SK-N-SH (cell line): ENCODE measurements around the gene GYPA. TPM values are rescaled to one million over a fixed set of nuclear protein-coding genes. Genes with fewer than 3 reads are reported as not detected.
"Not testable (repeated sequence)": the region's sequence is repeated elsewhere in the genome, so short reads cannot be mapped to it uniquely, and the experiment has no call there.

ENCODE experiments used
- CTCF ChIA-PET: fragments of 300-600, 350-600 bp; formaldehyde crosslinking; extraction: SDS; loops from one replicate; lab custom pipeline; 2021; lab: Yijun Ruan, JAX
- POLR2A ChIA-PET: fragments of 350-600 bp; sonication (Branson Sonifier 250); formaldehyde crosslinking; extraction: SDS; loops from one replicate; lab custom pipeline; 2020; ENCODE audit warnings: antibody characterized with exemption, inconsistent platforms; lab: Yijun Ruan, JAX
- DNase-seq: peaks from one replicate; pipeline ENCODE4 v3.0.0; 2012
- H2AFZ ChIP-seq: fragments of 200-600 bp; sonication (generic); 2 replicates; pipeline ENCODE4 v1.8.1; 2016; ENCODE audit warnings: antibody characterized with exemption, mild to moderate bottlenecking, low read depth
- H3F3A ChIP-seq: fragments of 200-600 bp; sonication (generic); replicated peaks from 2 replicates; pipeline ENCODE3; 2016; ENCODE audit warnings: antibody characterized with exemption, mild to moderate bottlenecking; ENCODE audit not compliant: insufficient read depth
- H3K27ac ChIP-seq, 2 experiments: fragments of 200-500 bp in 1 of 2; fragments of 200-600 bp in 1 of 2; sonication (Bioruptor generic) in 1 of 2; sonication (generic), shearing (Covaris generic) in 1 of 2; 2 replicates each; pipeline versions ENCODE4 v1.5.1 to v1.6.1; 2014 to 2016; ENCODE audit warnings: low read depth in 2 of 2, inconsistent platforms in 1 of 2, low read length in 1 of 2, mild to moderate bottlenecking in 1 of 2, mixed read lengths in 1 of 2
- H3K27me3 ChIP-seq: fragments of 200-600 bp; sonication (generic), shearing (Covaris generic); 2 replicates; pipeline ENCODE4 v1.6.1; 2016; ENCODE audit warnings: mixed run types; ENCODE audit not compliant: insufficient read depth
- H3K36me3 ChIP-seq, 2 experiments: fragments of 200-500 bp in 1 of 2; fragments of 200-600 bp in 1 of 2; sonication (Bioruptor generic) in 1 of 2; sonication (generic) in 1 of 2; replicated peaks in 1 of 2; 2 replicates each; pipeline versions ENCODE3 to v1.5.1; 2014 to 2016; ENCODE audit warnings: low read length in 1 of 2, mild to moderate bottlenecking in 1 of 2; ENCODE audit not compliant: insufficient read depth in 2 of 2, control insufficient read depth in 1 of 2
- H3K4me1 ChIP-seq, 2 experiments: fragments of 200-500 bp in 1 of 2; fragments of 200-600 bp in 1 of 2; sonication (Bioruptor generic) in 1 of 2; sonication (generic), shearing (Covaris generic) in 1 of 2; 2 replicates each; pipeline versions ENCODE4 v1.5.1 to v1.6.1; 2014 to 2016; ENCODE audit warnings: low read depth in 1 of 2, low read length in 1 of 2, mixed run types in 1 of 2; ENCODE audit not compliant: insufficient read depth in 2 of 2, control insufficient read depth in 1 of 2
- H3K4me2 ChIP-seq: fragments of 200-600 bp; sonication (generic), shearing (Covaris generic); 2 replicates; pipeline ENCODE4 v1.6.1; 2017; ENCODE audit warnings: mixed run types
- H3K4me3 ChIP-seq, 2 experiments: fragments of 200-500 bp in 1 of 2; fragments of 200-600 bp in 1 of 2; sonication (Bioruptor generic) in 1 of 2; sonication (generic), shearing (Covaris generic) in 1 of 2; 2 replicates each; pipeline versions ENCODE4 v1.5.1 to v1.8.1; 2014 to 2016; ENCODE audit warnings: low read depth in 2 of 2, inconsistent platforms in 1 of 2, low read length in 1 of 2, mild to moderate bottlenecking in 1 of 2, mixed read lengths in 1 of 2, moderate library complexity in 1 of 2
- H3K79me2 ChIP-seq: fragments of 200-600 bp; sonication (generic); 2 replicates; pipeline ENCODE4 v1.8.1; 2017; ENCODE audit warnings: mild to moderate bottlenecking; ENCODE audit not compliant: insufficient read depth
- H3K9ac ChIP-seq: fragments of 200-600 bp; sonication (generic); 2 replicates; pipeline ENCODE4 v1.6.1; 2017; ENCODE audit warnings: mixed run types
- H3K9me2 ChIP-seq: fragments of 200-600 bp; sonication (generic); 2 replicates; pipeline ENCODE4 v1.6.1; 2017; ENCODE audit warnings: mixed run types
- H3K9me3 ChIP-seq: fragments of 200-600 bp; sonication (generic); 2 replicates; pipeline ENCODE4 v1.6.1; 2017; ENCODE audit warnings: mixed run types, mild to moderate bottlenecking, moderate library complexity
- H4K20me1 ChIP-seq: fragments of 200-600 bp; sonication (generic); 2 replicates; pipeline ENCODE4 v1.6.1; 2017; ENCODE audit warnings: mild to moderate bottlenecking, mixed run types; ENCODE audit not compliant: insufficient read depth
- EZH2phosphoT487 ChIP-seq: fragments of 200-600 bp; sonication (generic); IDR thresholded peaks from 2 replicates; pipeline ENCODE4 v1.6.1; 2017; ENCODE audit warnings: low read depth, mixed run types, mild to moderate bottlenecking, antibody characterized with exemption, moderate library complexity, borderline replicate concordance
- FOXM1 ChIP-seq: IDR thresholded peaks from 2 replicates; pipeline ENCODE4 v1.4.0; 2012; ENCODE audit warnings: low read depth, mild to moderate bottlenecking
- GABPA ChIP-seq: IDR thresholded peaks from 2 replicates; pipeline ENCODE4 v1.4.0; 2012; ENCODE audit warnings: low read depth, mild to moderate bottlenecking
- MAX ChIP-seq: IDR thresholded peaks from 2 replicates; pipeline ENCODE4 v1.4.0; 2012; ENCODE audit warnings: low read depth
- MEF2A ChIP-seq: IDR thresholded peaks from 2 replicates; pipeline ENCODE4 v1.4.0; 2012; ENCODE audit warnings: low read depth, borderline replicate concordance
- MXI1 ChIP-seq: IDR thresholded peaks from 2 replicates; pipeline ENCODE4 v1.6.1; 2012; ENCODE audit warnings: mild to moderate bottlenecking, low read depth, low read length, improper control_type of control experiment
- NRF1 ChIP-seq: IDR thresholded peaks from 2 replicates; pipeline ENCODE4 v1.6.1; 2012; ENCODE audit warnings: low read depth, mild to moderate bottlenecking, low read length
- RAD21 ChIP-seq: IDR thresholded peaks from 2 replicates; pipeline ENCODE4 v1.6.1; 2012; ENCODE audit warnings: mild to moderate bottlenecking, low read length
- REST ChIP-seq: IDR thresholded peaks from 2 replicates; pipeline ENCODE4 v1.6.1; 2012; ENCODE audit warnings: mild to moderate bottlenecking, low read depth, low read length, moderate library complexity
- RFX5 ChIP-seq: IDR thresholded peaks from 2 replicates; pipeline ENCODE4 v1.6.1; 2012; ENCODE audit warnings: mild to moderate bottlenecking, improper control_type of control experiment, low read length
- SIN3A ChIP-seq: IDR thresholded peaks from 2 replicates; pipeline ENCODE4 v1.6.1; 2012; ENCODE audit warnings: low read depth, mild to moderate bottlenecking, low read length, moderate library complexity, borderline replicate concordance
- SMC3 ChIP-seq: IDR thresholded peaks from 2 replicates; pipeline ENCODE4 v1.6.1; 2012; ENCODE audit warnings: low read depth, low read length, improper control_type of control experiment
- TAF1 ChIP-seq: IDR thresholded peaks from 2 replicates; pipeline ENCODE4 v1.6.1; 2012; ENCODE audit warnings: low read depth, mild to moderate bottlenecking, low read length, moderate library complexity, borderline replicate concordance
- TCF12 ChIP-seq: IDR thresholded peaks from 2 replicates; pipeline ENCODE4 v1.4.0; 2012
- ZBTB33 ChIP-seq: IDR thresholded peaks from 2 replicates; pipeline ENCODE4 v1.4.0; 2012; ENCODE audit warnings: low read depth, borderline replicate concordance
- WGBS: methylation state at CpG from one replicate; pipeline ENCODE4 v1.1.6; 2017; ENCODE audit warnings: low lambda C conversion rate; 5-methylcytosine and 5-hydroxymethylcytosine counted together
- polyA plus RNA-seq, 3 experiments: library from polyadenylated mRNA; depleted of rRNA; stranded (reverse); fragments of >200 nt; gene quantifications; 2 replicates each; pipeline ENCODE4 v1.2.3, GENCODE V29; 2012

GYPA gene
- polyA plus RNA-seq, 1 of the 3 experiments (the other 2 are of a cell fraction): not detected

- Histone ChIP-seq H3K9me3 (no peaks in the 10 kb centered on the region), H3K36me3 (no peaks in the 10 kb centered on the region), H3K4me3 (no peak overlapping the region), H3K4me2 (no peak overlapping the region), H3K79me2 (no peaks in the 10 kb centered on the region), H3F3A (no peaks in the 10 kb centered on the region), H3K27ac (no peak overlapping the region), H3K4me1 (no peaks in the 10 kb centered on the region)
- ChIA-PET POLR2A (no interaction called here), CTCF (interaction anchor here (1.0 kb wide), 1 partner anchor 12 kb away, joined by 3 read pairs; no protein-coding TSS in a partner anchor)
- DNase-seq: no peak
- no peak for TF ChIP-seq GABPA
- no peak for TF ChIP-seq TAF1
- TF ChIP-seq TCF12: no peak
- TF ChIP-seq NRF1: no peak
- no peak for TF ChIP-seq ZBTB33
- no peak for TF ChIP-seq EZH2phosphoT487
- no peak for TF ChIP-seq MEF2A
- no peak for TF ChIP-seq MXI1
- TF ChIP-seq SIN3A: no peak
- TF ChIP-seq, all 33 proteins: peak for 0
- Histone ChIP-seq H2AFZ (no peak overlapping the region), H4K20me1 (no peaks in the 10 kb centered on the region), H3K9me2 (no peaks in the 10 kb centered on the region), H3K27me3 (peaks cover 11% of the 10 kb centered on the region), H3K9ac (no peak overlapping the region)
- 2% methylated on average over 2 of the region's 2 CpGs for WGBS
Observed at GRCh38 chr4:144113546-144113945, 27.0 kb downstream of the GYPA start.

GRCh38 chr4:144104509-144105130 is 35.9 kb downstream of the GYPA start:
- Histone ChIP-seq H3K36me3 (no peaks in the 10 kb centered on the region), H3K4me3 (no peak overlapping the region), H3K4me1 (no peaks in the 10 kb centered on the region), H3F3A (no peaks in the 10 kb centered on the region), H3K27ac (no peak overlapping the region), H3K9me3 (no peaks in the 10 kb centered on the region), H3K9ac (no peak overlapping the region), H4K20me1 (no peaks in the 10 kb centered on the region), H3K79me2 (no peaks in the 10 kb centered on the region), H3K9me2 (no peaks in the 10 kb centered on the region), H2AFZ (no peak overlapping the region), H3K27me3 (no peaks in the 10 kb centered on the region; the same call in 1 of the 2 replicates), H3K4me2 (no peak overlapping the region)
- DNase-seq: no peak
- no peak for TF ChIP-seq REST
- TF ChIP-seq FOXM1: no peak
- no peak for TF ChIP-seq SIN3A
- TF ChIP-seq MXI1: no peak
- TF ChIP-seq SMC3: no peak
- TF ChIP-seq RAD21: no peak
- no peak for TF ChIP-seq EZH2phosphoT487
- TF ChIP-seq MAX: no peak
- TF ChIP-seq GABPA: no peak
- no peak for TF ChIP-seq NRF1
- no peak for TF ChIP-seq RFX5
- ChIA-PET CTCF (interaction anchor here (0.6 kb wide), 1 partner anchor 277 kb away, joined by 3 read pairs; no protein-coding TSS in a partner anchor), POLR2A (no interaction called here)
- 4% methylated on average over 6 of the region's 6 CpGs for WGBS

GRCh38 chr4:144097776-144098175 is 42.7 kb downstream of the GYPA start:
- DNase-seq, H3K79me2 ChIP-seq, H3K9me3 ChIP-seq, H3K27me3 ChIP-seq, H3F3A ChIP-seq, H3K36me3 ChIP-seq, H3K9ac ChIP-seq, H3K27ac ChIP-seq, POLR2A ChIA-PET, H4K20me1 ChIP-seq, H3K4me1 ChIP-seq, H2AFZ ChIP-seq, H3K4me2 ChIP-seq, H3K4me3 ChIP-seq, CTCF ChIA-PET, H3K9me2 ChIP-seq: not testable (repeated sequence)
- 6% methylated on average over 2 of the region's 2 CpGs for WGBS
